Measurements from ENCODE around the gene SETBP1. TPM values are rescaled to one million over a fixed set of nuclear protein-coding genes. Genes with fewer than 3 reads are reported as not detected.

SETBP1 gene
- total and polyA plus RNA-seq, 2 of the 8 experiments (the other 6 are each of a cell fraction or from before 2014, with no cell fraction given) = 2.0 to 6.5 TPM

GRCh38 chr18:45023519-45023918 lies 342.8 kb downstream of the SETBP1 start (continued):
- TF ChIP-seq KDM5A (IDR thresholded peaks at IDR 0.05; ENCODE audit: low read length) = no peak
- no peak for TF ChIP-seq JUN (IDR thresholded peaks at IDR 0.05; ENCODE audit: low read depth, low read length)
- no peak for TF ChIP-seq SAP30 (IDR thresholded peaks at IDR 0.05; ENCODE audit: insufficient read depth, insufficient replicate concordance, low read length)
- no peak for TF ChIP-seq POU5F1 (IDR thresholded peaks at IDR 0.05; ENCODE audit: low read depth, low read length)
- TF ChIP-seq RFX5 (IDR thresholded peaks at IDR 0.05; ENCODE audit: borderline replicate concordance, low read depth, low read length) = no peak
- TF ChIP-seq, protein P1, sequence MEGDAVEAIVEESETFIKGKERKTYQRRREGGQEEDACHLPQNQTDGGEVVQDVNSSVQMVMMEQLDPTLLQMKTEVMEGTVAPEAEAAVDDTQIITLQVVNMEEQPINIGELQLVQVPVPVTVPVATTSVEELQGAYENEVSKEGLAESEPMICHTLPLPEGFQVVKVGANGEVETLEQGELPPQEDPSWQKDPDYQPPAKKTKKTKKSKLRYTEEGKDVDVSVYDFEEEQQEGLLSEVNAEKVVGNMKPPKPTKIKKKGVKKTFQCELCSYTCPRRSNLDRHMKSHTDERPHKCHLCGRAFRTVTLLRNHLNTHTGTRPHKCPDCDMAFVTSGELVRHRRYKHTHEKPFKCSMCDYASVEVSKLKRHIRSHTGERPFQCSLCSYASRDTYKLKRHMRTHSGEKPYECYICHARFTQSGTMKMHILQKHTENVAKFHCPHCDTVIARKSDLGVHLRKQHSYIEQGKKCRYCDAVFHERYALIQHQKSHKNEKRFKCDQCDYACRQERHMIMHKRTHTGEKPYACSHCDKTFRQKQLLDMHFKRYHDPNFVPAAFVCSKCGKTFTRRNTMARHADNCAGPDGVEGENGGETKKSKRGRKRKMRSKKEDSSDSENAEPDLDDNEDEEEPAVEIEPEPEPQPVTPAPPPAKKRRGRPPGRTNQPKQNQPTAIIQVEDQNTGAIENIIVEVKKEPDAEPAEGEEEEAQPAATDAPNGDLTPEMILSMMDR (IDR thresholded peaks at IDR 0.05; ENCODE audit: control extremely low read depth in 1 of 3, insufficient read depth in 1 of 3, low read depth in 1 of 3, low read length in 3 of 3) = no peak

Data from H1 (cell line).